ENCODE results near the gene SERPINB13.

Gene SERPINB13

GRCh38 chr18:63648241-63648640 lies 61.1 kb downstream of the SERPINB13 start:
- no peak for DNase-seq

Data from right kidney (tissue), 1 donor.